Natural killer cell (primary cell): ENCODE results near the gene P2RX2. TPM values are rescaled to one million over a fixed set of nuclear protein-coding genes. Genes with fewer than 3 reads are reported as not detected.

Experiments used
- ATAC-seq, 3 donors: fragments of 150-1000 bp in 2 of 3; fragments of 200-7000 bp in 1 of 3; cut with Tn5 transposase; 1 replicate in 1 of 3; 2 replicates in 2 of 3; pipeline ENCODE4 v1.10.0; 2021; ENCODE audit warnings: mild to moderate bottlenecking in 2 of 3, moderate library complexity in 2 of 3
- DNase-seq, 2 donors: peaks; one replicate each; pipeline versions ENCODE4 v3.0.0 to v3.0.0-alpha.2; 2013 to 2021; ENCODE audit warnings: mixed read lengths in 1 of 2
- H3K27ac ChIP-seq: one replicate; pipeline ENCODE4 v1.5.1; 2013; ENCODE audit warnings: mild to moderate bottlenecking, low read length
- H3K27me3 ChIP-seq: one replicate; pipeline ENCODE4 v1.6.1; 2013; ENCODE audit warnings: low read length; ENCODE audit not compliant: control insufficient read depth, insufficient read depth
- H3K36me3 ChIP-seq: one replicate; pipeline ENCODE4 v1.6.1; 2013; ENCODE audit warnings: low read length; ENCODE audit not compliant: control insufficient read depth, insufficient read depth
- H3K4me1 ChIP-seq: one replicate; pipeline ENCODE4 v1.6.1; 2013; ENCODE audit warnings: low read length; ENCODE audit not compliant: control insufficient read depth, insufficient read depth
- H3K4me3 ChIP-seq: one replicate; pipeline ENCODE4 v1.5.1; 2013; ENCODE audit warnings: low read length
- H3K9me3 ChIP-seq: one replicate; pipeline ENCODE4 v1.6.1; 2013; ENCODE audit warnings: low read length; ENCODE audit not compliant: control insufficient read depth, insufficient read depth
- H3K27ac Mint-ChIP-seq, 2 donors: one replicate each; pipeline ENCODE4 v1.8.0; 2022; ENCODE audit warnings: mild to moderate bottlenecking in 2 of 2, mixed read lengths in 2 of 2, moderate library complexity in 1 of 2
- H3K27me3 Mint-ChIP-seq, 2 donors: one replicate each; pipeline ENCODE4 v1.8.0; 2022; ENCODE audit warnings: low read depth in 2 of 2, mixed read lengths in 2 of 2
- H3K36me3 Mint-ChIP-seq: one replicate; pipeline ENCODE4 v1.8.0; 2022; ENCODE audit warnings: mixed read lengths
- H3K4me1 Mint-ChIP-seq, 2 donors: one replicate each; pipeline ENCODE4 v1.8.0; 2022; ENCODE audit warnings: mixed read lengths in 2 of 2
- H3K4me3 Mint-ChIP-seq: one replicate; pipeline ENCODE4 v1.8.0; 2022; ENCODE audit warnings: mild to moderate bottlenecking, moderate library complexity, mixed read lengths
- H3K9me3 Mint-ChIP-seq, 2 donors: one replicate each; pipeline ENCODE4 v1.8.0; 2022; ENCODE audit warnings: mixed read lengths in 2 of 2
- WGBS: methylation state at CpG from one replicate; pipeline ENCODE4 v1.1.7; 2013; ENCODE audit warnings: missing lambda C conversion rate; ENCODE audit not compliant: insufficient coverage; 5-methylcytosine and 5-hydroxymethylcytosine counted together
- intact Hi-C: fragments of 100-400 bp; cut with micrococcal nuclease; formaldehyde crosslinking; loops from one replicate; pipeline ENCODE4 v1.14.2; 2022
- total RNA-seq, 4 donors: library from RNA; stranded (reverse); fragments of 120-200 nt in 1 of 4; gene quantifications; one replicate each; pipeline versions ENCODE4 v1.2.3 to v1.2.4, GENCODE V29; 2013 to 2022
- TF ChIP-seq, protein P1 (sequence below): fragments of 200-600 bp; IDR thresholded peaks from one replicate; pipeline ENCODE4 v1.8.0; 2022; ENCODE audit warnings: antibody characterized with exemption

P2RX2 gene
- total RNA-seq, 3 donors from 2014 or later (not counting 1 experiment from before 2014, with no cell fraction given), result not detected

DNA sequence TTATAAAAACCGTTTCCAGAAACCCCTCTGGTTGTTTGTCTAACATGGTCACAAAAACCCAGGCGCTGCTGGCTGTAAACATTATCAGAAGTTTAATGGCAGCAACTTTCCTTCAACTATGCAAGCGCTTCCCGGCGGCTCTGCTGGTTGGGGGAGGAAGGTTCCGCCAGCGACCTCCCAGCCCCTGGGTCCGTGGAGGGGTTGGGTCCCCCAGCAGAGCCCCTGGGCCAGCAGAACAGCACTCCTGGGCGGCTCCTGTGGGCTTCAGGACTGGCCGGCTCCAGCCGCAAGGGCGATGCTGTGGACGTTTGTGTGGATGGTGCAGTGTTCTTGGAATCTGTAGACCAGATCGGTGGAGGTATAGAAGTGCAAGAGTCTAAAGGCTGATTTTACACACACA, 34.1 kb upstream of the P2RX2 start:
- no peaks in the 10 kb centered on the region for H3K36me3 Mint-ChIP-seq
- H3K27me3 Mint-ChIP-seq, result no peaks in the 10 kb centered on the region
- no peaks in the 10 kb centered on the region for H3K4me1 ChIP-seq
- no peaks in the 10 kb centered on the region for H3K9me3 ChIP-seq
- WGBS, result 93% methylated on average over 14 of the region's 14 CpGs
- no peaks in the 10 kb centered on the region for H3K9me3 Mint-ChIP-seq
- H3K4me3 Mint-ChIP-seq, result no peak overlapping the region
- intact Hi-C loops, result no loop called here
- H3K4me1 Mint-ChIP-seq, result no peaks in the 10 kb centered on the region
- H3K36me3 ChIP-seq, result peaks cover 5% of the 10 kb centered on the region
- no peak overlapping the region for H3K27ac ChIP-seq
- no peak overlapping the region for H3K27ac Mint-ChIP-seq
- no peaks in the 10 kb centered on the region for H3K27me3 ChIP-seq
- no peak overlapping the region for H3K4me3 ChIP-seq
- no peak for ATAC-seq
- TF ChIP-seq, protein P1, sequence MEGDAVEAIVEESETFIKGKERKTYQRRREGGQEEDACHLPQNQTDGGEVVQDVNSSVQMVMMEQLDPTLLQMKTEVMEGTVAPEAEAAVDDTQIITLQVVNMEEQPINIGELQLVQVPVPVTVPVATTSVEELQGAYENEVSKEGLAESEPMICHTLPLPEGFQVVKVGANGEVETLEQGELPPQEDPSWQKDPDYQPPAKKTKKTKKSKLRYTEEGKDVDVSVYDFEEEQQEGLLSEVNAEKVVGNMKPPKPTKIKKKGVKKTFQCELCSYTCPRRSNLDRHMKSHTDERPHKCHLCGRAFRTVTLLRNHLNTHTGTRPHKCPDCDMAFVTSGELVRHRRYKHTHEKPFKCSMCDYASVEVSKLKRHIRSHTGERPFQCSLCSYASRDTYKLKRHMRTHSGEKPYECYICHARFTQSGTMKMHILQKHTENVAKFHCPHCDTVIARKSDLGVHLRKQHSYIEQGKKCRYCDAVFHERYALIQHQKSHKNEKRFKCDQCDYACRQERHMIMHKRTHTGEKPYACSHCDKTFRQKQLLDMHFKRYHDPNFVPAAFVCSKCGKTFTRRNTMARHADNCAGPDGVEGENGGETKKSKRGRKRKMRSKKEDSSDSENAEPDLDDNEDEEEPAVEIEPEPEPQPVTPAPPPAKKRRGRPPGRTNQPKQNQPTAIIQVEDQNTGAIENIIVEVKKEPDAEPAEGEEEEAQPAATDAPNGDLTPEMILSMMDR, result no peak
- DNase-seq, result no peak

DNA sequence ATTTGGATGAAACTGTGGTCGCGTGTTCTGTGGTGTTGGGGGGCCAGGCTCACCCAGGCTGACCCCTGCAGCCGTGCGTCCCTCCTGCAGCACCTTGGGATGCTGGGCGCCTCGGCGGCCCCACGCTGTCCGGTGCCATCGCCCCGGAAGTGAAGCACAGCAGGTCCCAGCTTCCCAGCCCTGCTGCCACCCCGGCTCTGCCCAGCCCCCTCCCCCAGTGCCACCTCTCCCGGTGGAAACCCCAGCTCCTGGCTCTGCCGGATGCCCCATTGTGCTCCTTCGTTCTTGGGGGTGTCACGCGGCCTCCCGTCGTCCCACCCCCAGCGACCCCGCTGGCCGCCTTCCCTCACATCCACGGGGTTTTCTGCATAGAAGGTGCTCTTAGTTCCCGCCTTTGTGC, 33.4 kb upstream of the P2RX2 start:
- Mint-ChIP-seq H3K4me1 (no peaks in the 10 kb centered on the region), H3K9me3 (no peaks in the 10 kb centered on the region), H3K36me3 (no peaks in the 10 kb centered on the region), H3K4me3 (no peak overlapping the region), H3K27ac (no peak overlapping the region), H3K27me3 (no peaks in the 10 kb centered on the region)
- no peak for DNase-seq
- H3K36me3 ChIP-seq, result peaks cover 5% of the 10 kb centered on the region
- H3K27ac ChIP-seq, result no peak overlapping the region
- intact Hi-C loops, result no loop called here
- no peaks in the 10 kb centered on the region for H3K9me3 ChIP-seq
- ATAC-seq, result no peak
- H3K4me1 ChIP-seq, result no peaks in the 10 kb centered on the region
- H3K4me3 ChIP-seq, result no peak overlapping the region
- no peaks in the 10 kb centered on the region for H3K27me3 ChIP-seq
- TF ChIP-seq, protein P1, result no peak
- WGBS, result 89% methylated on average over 24 of the region's 24 CpGs

DNA sequence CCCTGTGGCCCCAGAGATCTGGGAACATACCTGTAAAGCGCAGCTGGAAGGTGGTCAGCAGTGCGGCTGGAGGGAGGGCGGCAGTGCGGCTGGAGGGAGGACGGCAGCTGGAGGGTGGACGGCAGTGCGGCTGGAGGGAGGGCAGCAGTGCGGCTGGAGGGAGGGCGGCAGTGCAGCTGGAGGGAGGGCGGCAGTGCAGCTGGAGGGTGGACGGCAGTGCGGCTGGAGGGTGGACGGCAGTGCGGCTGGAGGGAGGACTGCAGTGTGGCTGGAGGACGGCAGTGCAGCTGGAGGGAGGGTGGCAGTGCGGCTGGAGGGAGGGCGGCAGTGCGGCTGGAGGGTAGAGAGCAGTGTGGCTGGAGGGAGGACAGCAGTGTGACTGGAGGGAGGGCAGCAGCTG, 31.6 kb upstream of the P2RX2 start:
- no peak overlapping the region for H3K27ac Mint-ChIP-seq
- intact Hi-C loops, result no loop called here

DNA sequence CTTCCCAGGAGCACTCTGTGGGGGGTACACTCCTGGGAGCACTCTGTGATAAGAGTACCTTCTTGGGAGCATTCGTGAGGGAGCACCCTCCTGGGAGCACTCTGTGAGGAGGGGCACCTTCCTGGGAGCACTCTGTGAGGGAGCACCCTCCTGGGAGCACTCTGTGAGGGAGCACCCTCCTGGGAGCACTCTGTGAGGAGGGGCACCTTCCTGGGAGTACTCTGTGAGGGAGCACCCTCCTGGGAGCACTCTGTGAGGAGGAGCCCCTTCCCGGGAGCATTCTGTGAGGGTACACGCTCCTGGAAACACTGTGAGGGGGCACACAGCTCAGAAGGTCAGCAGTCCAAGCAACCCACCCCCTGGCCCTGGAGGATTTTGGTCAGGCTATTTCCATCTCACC, 30.8 kb upstream of the P2RX2 start:
- no peaks in the 10 kb centered on the region for H3K4me1 Mint-ChIP-seq
- intact Hi-C loops, result no loop called here

More for the DNA sequence above, 31.6 kb upstream of the P2RX2 start:
- no peak overlapping the region for H3K27ac ChIP-seq
- Mint-ChIP-seq H3K27me3 (no peaks in the 10 kb centered on the region), H3K9me3 (no peaks in the 10 kb centered on the region), H3K4me1 (no peaks in the 10 kb centered on the region), H3K36me3 (no peaks in the 10 kb centered on the region), H3K4me3 (no peak overlapping the region)
- H3K4me3 ChIP-seq, result no peak overlapping the region
- no peaks in the 10 kb centered on the region for H3K4me1 ChIP-seq
- H3K9me3 ChIP-seq, result no peaks in the 10 kb centered on the region
- 90% methylated on average over 18 of the region's 18 CpGs for WGBS
- H3K36me3 ChIP-seq, result peaks cover 5% of the 10 kb centered on the region
- DNase-seq, result no peak
- TF ChIP-seq, protein P1, result no peak
- H3K27me3 ChIP-seq, result no peaks in the 10 kb centered on the region
- ATAC-seq, result no peak

More for the DNA sequence above, 30.8 kb upstream of the P2RX2 start:
- DNase-seq, result no peak
- H3K36me3 Mint-ChIP-seq, result no peaks in the 10 kb centered on the region
- TF ChIP-seq, protein P1, result no peak
- WGBS, result 79% methylated on average over 3 of the region's 3 CpGs
- H3K4me3 ChIP-seq, result no peak overlapping the region
- no peak overlapping the region for H3K27ac Mint-ChIP-seq
- H3K27ac ChIP-seq, result no peak overlapping the region
- H3K4me1 ChIP-seq, result no peaks in the 10 kb centered on the region
- peaks cover 5% of the 10 kb centered on the region for H3K36me3 ChIP-seq
- ATAC-seq, result no peak
- H3K27me3 ChIP-seq, result no peaks in the 10 kb centered on the region
- no peak overlapping the region for H3K4me3 Mint-ChIP-seq
- no peaks in the 10 kb centered on the region for H3K27me3 Mint-ChIP-seq
- H3K9me3 ChIP-seq, result no peaks in the 10 kb centered on the region
- H3K9me3 Mint-ChIP-seq, result no peaks in the 10 kb centered on the region
